NB4 (cell line): ENCODE measurements around the gene ADCYAP1R1.

Experiments used
- DNase-seq: peaks from one replicate; pipeline ENCODE4 v3.0.0; 2010; ENCODE audit warnings: low read depth
- H3K4me3 ChIP-seq: one replicate; pipeline ENCODE4 v1.5.1; 2011; ENCODE audit warnings: mild to moderate bottlenecking, low read depth, low read length, moderate library complexity
- MAX ChIP-seq: IDR thresholded peaks from 2 replicates; pipeline ENCODE4 v1.6.1; 2011; ENCODE audit warnings: low read depth, low read length
- MYC ChIP-seq: IDR thresholded peaks from 2 replicates; pipeline ENCODE4 v1.6.1; 2011; ENCODE audit warnings: low read depth, low read length
- POLR2A ChIP-seq: IDR thresholded peaks from 2 replicates; pipeline ENCODE4 v1.6.1; 2011; ENCODE audit warnings: mild to moderate bottlenecking; ENCODE audit not compliant: insufficient read length; ENCODE audit errors: extremely low read depth
- TF ChIP-seq, protein P1 (sequence below): IDR thresholded peaks from one replicate; pipeline ENCODE4 v1.5.1; 2012; ENCODE audit warnings: low read depth, low read length

The ADCYAP1R1 gene

GRCh38 chr7:31066516-31067130, 14.5 kb downstream of the ADCYAP1R1 start:
- no peak for TF ChIP-seq MAX
- no peak for TF ChIP-seq MYC
- no peak for TF ChIP-seq POLR2A
- TF ChIP-seq, protein P1, sequence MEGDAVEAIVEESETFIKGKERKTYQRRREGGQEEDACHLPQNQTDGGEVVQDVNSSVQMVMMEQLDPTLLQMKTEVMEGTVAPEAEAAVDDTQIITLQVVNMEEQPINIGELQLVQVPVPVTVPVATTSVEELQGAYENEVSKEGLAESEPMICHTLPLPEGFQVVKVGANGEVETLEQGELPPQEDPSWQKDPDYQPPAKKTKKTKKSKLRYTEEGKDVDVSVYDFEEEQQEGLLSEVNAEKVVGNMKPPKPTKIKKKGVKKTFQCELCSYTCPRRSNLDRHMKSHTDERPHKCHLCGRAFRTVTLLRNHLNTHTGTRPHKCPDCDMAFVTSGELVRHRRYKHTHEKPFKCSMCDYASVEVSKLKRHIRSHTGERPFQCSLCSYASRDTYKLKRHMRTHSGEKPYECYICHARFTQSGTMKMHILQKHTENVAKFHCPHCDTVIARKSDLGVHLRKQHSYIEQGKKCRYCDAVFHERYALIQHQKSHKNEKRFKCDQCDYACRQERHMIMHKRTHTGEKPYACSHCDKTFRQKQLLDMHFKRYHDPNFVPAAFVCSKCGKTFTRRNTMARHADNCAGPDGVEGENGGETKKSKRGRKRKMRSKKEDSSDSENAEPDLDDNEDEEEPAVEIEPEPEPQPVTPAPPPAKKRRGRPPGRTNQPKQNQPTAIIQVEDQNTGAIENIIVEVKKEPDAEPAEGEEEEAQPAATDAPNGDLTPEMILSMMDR = no peak
- H3K4me3 ChIP-seq = no peak overlapping the region
- DNase-seq = no peak

GRCh38 chr7:31067491-31067890, 15.4 kb downstream of the ADCYAP1R1 start:
- TF ChIP-seq MYC (no peak), MAX (no peak), POLR2A (no peak)
- TF ChIP-seq, protein P1 = no peak
- H3K4me3 ChIP-seq = no peak overlapping the region
- no peak for DNase-seq

DNA sequence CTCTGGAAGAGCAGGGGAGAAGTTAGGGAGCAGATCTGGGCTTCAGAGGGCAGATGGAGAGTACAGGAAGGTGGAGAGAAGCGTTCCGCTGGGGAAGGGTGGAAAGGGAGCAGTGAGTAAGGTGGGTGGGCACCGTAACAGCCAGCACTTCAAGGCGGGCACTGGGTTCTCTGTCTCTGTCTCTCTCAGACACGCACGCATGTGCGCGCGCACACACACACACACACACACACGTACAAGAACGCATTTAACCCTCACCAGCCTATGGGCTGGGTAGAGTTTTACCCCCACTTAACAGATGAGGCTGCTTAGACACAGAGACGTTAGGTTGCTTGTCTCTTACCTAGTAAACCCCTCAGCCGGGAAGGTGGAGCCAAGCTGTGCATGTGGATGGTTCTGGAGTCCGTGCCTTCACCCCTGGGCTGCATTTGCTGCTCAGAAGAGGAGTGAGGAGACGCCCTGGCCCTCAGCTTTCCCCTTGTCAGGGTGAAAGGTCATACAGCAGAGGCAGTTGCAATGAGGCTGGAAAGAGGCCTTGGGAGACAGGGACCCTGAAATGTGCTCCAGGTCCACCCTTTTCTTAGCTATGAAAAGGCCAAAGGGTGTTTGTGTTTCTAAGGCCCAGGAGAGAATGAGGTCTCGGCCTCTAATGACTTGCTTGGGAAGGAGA, 16.0 kb downstream of the ADCYAP1R1 start:
- no peak for DNase-seq
- TF ChIP-seq MYC = no peak
- TF ChIP-seq, protein P1 = no peak
- no peak for TF ChIP-seq MAX
- TF ChIP-seq POLR2A = no peak
- no peak overlapping the region for H3K4me3 ChIP-seq

GRCh38 chr7:31069860-31070555, 17.9 kb downstream of the ADCYAP1R1 start:
- no peak overlapping the region for H3K4me3 ChIP-seq
- DNase-seq = no peak
- TF ChIP-seq MAX = no peak
- no peak for TF ChIP-seq MYC
- TF ChIP-seq, protein P1 = no peak
- TF ChIP-seq POLR2A = no peak

DNA sequence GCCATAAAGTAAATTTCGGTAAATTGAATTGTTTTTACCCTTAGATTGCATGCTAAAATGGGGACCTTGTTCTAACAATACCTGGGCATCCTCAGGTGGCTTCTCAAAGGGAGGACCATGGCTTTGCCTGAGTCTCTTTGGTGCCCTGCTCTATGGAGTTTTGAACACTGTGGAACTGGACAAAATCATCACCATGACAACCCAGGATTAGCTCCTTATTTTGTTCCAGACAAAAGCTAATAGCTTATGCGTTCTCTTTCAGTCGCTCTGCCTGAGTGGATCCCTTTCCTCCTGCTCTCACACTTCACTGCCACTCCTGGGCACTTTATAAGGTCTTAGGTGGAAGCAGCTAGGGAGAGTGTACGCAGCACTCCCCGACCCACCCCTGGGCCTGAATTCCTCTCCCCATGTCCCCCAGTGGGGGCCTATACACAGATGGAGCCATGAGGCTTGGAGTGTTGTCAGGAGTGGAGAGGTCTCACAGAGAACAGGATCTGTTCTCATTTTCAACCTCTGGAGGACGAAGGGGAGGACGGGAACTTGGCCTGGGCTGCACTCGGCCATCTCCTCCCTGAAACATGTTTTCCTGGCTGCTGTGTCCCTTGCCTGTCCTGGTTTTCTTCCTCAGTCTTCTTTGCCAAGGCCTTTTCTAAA, 19.0 kb downstream of the ADCYAP1R1 start:
- no peak for TF ChIP-seq POLR2A
- TF ChIP-seq, protein P1 = no peak
- no peak for TF ChIP-seq MYC
- TF ChIP-seq MAX = no peak
- H3K4me3 ChIP-seq = no peak overlapping the region
- DNase-seq = no peak
